OCI-LY3 (cell line): ENCODE data around the gene UAP1.

ENCODE experiments used
- CTCF ChIP-seq: fragments of 200-600, 300-600 bp; sonication (generic); IDR thresholded peaks from 2 replicates; pipeline ENCODE4 v1.5.1; 2014; ENCODE audit warnings: antibody characterized with exemption, low read length, low read depth
- EZH2phosphoT487 ChIP-seq: fragments of 200-600 bp; shearing (Covaris generic); IDR thresholded peaks from 2 replicates; pipeline ENCODE4 v1.6.1; 2018; ENCODE audit warnings: antibody characterized with exemption, mixed run types, low read depth

DNA sequence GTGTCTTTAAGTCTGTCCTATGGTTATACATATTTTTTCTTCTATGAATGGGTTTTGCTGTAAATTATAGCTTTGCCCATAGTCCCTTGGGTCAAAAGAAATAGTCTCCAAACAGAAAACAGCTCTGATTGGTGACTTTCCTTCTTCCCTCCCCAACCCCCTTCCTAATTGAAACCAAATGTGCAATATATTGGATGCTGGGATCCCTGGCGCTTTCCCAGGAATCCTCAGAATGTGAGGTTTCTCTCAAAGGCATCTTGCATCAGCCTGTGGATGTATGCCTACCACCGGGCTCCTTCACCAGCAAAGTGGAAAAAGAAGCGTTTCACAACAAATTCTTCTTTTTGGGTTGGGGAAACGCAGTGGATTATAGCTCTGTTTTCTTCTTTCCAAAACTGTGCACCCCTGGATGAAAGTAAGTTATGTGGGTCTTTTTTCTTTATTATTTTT lies 70.7 kb downstream of the UAP1 start, which contains the start of gene DDR2:
- TF ChIP-seq CTCF: no peak
- no peak for TF ChIP-seq EZH2phosphoT487
